GM18502 (cell line): Measurements from ENCODE around the gene NAT8.
"Not testable (repeated sequence)": the region's sequence is repeated elsewhere in the genome, so short reads cannot be mapped to it uniquely, and the experiment has no call there.

ENCODE experiments used
- ATAC-seq: cut with Tn5 transposase; IDR thresholded peaks from one replicate; pipeline ENCODE4 v1.9.1; 2021; ENCODE audit warnings: mild to moderate bottlenecking; ENCODE audit not compliant: unreplicated experiment, poor library complexity

The NAT8 gene

GRCh38 chr2:73638429-73638828 lies 3.8 kb downstream of the NAT8 start:
- no peak for ATAC-seq

GRCh38 chr2:73636977-73637376 lies 5.2 kb downstream of the NAT8 start:
- not testable (repeated sequence) for ATAC-seq

GRCh38 chr2:73630662-73631266 lies 11.5 kb downstream of the NAT8 start:
- peak; percentile 73 for ATAC-seq

GRCh38 chr2:73628493-73628892 lies 13.7 kb downstream of the NAT8 start:
- not testable (repeated sequence) for ATAC-seq

GRCh38 chr2:73626237-73626636 lies 16.0 kb downstream of the NAT8 start:
- ATAC-seq, result not testable (repeated sequence)

- ATAC-seq, result not testable (repeated sequence)
Measured at GRCh38 chr2:73624625-73625024, 17.6 kb downstream of the NAT8 start.

GRCh38 chr2:73624036-73624435 lies 18.2 kb downstream of the NAT8 start:
- ATAC-seq, result not testable (repeated sequence)

GRCh38 chr2:73619925-73620324 lies 22.3 kb downstream of the NAT8 start:
- not testable (repeated sequence) for ATAC-seq

- ATAC-seq, result no peak
Measured at GRCh38 chr2:73614997-73615396, 27.2 kb downstream of the NAT8 start.

- peak; percentile 53 for ATAC-seq
Measured at GRCh38 chr2:73614105-73614504, 28.1 kb downstream of the NAT8 start.

GRCh38 chr2:73611867-73612266 lies 30.4 kb downstream of the NAT8 start:
- no peak for ATAC-seq

GRCh38 chr2:73611193-73611592 lies 31.0 kb downstream of the NAT8 start:
- no peak for ATAC-seq

GRCh38 chr2:73610111-73610510 lies 32.1 kb downstream of the NAT8 start:
- no peak for ATAC-seq

GRCh38 chr2:73604589-73604988 lies 37.6 kb downstream of the NAT8 start:
- not testable (repeated sequence) for ATAC-seq

- ATAC-seq, result peak; percentile 66
Measured at GRCh38 chr2:73603099-73603588, 39.1 kb downstream of the NAT8 start.

GRCh38 chr2:73601780-73602179 lies 40.4 kb downstream of the NAT8 start:
- no peak for ATAC-seq

- no peak for ATAC-seq
Measured at GRCh38 chr2:73594251-73594650, 48.0 kb downstream of the NAT8 start.

GRCh38 chr2:73593680-73594079 lies 48.5 kb downstream of the NAT8 start:
- ATAC-seq, result no peak
